ENCODE results near the gene ACSM3.

Gene ACSM3

DNA sequence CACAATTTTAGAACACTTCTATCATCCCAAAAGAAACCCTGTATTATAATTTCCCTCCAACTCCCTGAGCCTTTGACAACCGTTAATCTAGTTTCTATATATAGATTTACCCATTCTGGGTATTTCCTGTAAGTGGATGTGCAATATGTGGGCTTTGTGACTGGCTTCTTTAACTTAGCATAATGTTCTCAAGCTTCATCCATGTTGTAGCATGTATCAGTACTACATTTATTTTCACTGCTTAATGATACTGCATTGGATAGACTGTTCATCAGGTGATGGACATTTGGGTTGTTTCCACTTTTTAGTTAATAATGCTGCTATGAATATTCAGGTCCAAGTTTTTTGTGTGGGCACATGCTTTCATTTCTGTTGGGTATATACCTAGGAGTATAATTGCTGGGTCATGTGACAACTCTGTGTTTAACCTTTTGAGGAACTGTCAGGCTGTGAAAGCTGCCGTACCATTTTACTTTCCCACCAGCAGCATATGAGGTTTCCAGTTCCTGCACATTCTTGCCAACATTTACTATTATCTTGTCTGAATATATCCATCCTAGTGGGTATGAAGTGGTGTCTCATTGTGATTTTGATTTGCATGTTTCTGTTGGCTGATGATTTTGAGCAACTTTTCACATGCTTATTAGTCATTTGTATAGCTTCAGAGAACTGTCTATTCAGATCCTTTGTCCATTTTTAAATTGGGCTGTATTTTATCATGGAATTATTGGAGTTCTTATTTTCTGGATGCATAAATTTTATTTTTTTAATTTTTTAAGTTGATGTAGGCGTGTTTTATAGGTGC, 58.9 kb downstream of the ACSM3 start:
- peak; percentile 59 for DNase-seq (ENCODE audit: low read depth)
- TF ChIP-seq, protein P1, sequence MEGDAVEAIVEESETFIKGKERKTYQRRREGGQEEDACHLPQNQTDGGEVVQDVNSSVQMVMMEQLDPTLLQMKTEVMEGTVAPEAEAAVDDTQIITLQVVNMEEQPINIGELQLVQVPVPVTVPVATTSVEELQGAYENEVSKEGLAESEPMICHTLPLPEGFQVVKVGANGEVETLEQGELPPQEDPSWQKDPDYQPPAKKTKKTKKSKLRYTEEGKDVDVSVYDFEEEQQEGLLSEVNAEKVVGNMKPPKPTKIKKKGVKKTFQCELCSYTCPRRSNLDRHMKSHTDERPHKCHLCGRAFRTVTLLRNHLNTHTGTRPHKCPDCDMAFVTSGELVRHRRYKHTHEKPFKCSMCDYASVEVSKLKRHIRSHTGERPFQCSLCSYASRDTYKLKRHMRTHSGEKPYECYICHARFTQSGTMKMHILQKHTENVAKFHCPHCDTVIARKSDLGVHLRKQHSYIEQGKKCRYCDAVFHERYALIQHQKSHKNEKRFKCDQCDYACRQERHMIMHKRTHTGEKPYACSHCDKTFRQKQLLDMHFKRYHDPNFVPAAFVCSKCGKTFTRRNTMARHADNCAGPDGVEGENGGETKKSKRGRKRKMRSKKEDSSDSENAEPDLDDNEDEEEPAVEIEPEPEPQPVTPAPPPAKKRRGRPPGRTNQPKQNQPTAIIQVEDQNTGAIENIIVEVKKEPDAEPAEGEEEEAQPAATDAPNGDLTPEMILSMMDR (IDR thresholded peaks at IDR 0.05; ENCODE audit: low read depth, low read length) = no peak
- peak; percentile 29; the same call in 1 of the 2 replicates for TF ChIP-seq MAX (IDR thresholded peaks at IDR 0.05; ENCODE audit: low read depth, low read length)
- no peak for TF ChIP-seq MYC (IDR thresholded peaks at IDR 0.05; ENCODE audit: low read depth, low read length)
- no peak overlapping the region for H3K4me3 ChIP-seq (ENCODE audit: low read depth, low read length)

DNA sequence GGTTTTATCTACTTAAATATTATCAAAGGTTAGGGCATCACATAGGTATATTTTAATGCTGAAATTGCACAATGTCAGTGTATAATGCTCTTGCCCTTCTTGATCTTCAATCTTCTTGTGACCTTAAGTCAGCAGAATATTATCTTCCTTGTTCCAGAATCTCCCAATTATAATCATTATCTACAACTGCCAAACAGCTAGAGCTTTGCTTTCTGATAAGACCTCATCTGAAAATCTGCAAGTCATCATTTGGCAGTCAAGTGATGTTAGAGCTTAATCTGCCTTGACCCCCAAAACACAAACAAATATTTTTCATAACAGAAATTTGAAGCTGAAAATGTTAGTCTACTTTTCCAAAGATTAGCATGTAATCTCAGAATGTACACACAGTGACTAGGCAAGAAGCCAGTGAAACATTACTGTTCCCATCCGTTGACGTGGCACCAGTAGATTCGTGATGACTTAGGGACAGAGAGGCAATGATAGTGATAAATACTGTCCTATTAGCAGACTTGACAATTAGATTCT, 62.3 kb downstream of the ACSM3 start:
- H3K4me3 ChIP-seq (ENCODE audit: low read depth, low read length) = no peak overlapping the region
- no peak for DNase-seq (ENCODE audit: low read depth)
- TF ChIP-seq POLR2A (IDR thresholded peaks at IDR 0.05; ENCODE audit: extremely low read depth, insufficient read length) (no peak), MAX (IDR thresholded peaks at IDR 0.05; ENCODE audit: low read depth, low read length) (no peak), MYC (IDR thresholded peaks at IDR 0.05; ENCODE audit: low read depth, low read length) (no peak)
- TF ChIP-seq, protein P1 (IDR thresholded peaks at IDR 0.05; ENCODE audit: low read depth, low read length) = no peak

DNA sequence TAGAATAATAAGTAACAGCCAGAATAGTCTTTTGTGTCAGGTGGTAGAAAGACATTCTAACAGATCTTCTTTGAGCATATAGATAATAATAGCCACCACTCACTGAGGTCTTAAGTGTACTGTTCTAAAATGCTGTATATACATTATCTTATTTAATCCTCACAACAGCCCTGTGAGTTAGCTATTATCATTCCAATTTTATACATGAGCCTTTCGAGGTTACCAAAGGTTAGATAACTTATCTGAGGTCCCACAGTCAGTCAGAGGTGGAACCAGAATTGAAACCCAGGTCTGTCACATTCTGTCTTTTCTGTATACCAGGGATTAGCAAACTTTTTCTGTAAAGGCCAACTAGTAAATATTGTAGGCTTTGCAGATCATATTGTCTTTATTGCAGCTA, 65.7 kb downstream of the ACSM3 start:
- H3K4me3 ChIP-seq (ENCODE audit: low read depth, low read length) = no peak overlapping the region
- DNase-seq (ENCODE audit: low read depth) = no peak
- TF ChIP-seq POLR2A (IDR thresholded peaks at IDR 0.05; ENCODE audit: extremely low read depth, insufficient read length) (no peak), MYC (IDR thresholded peaks at IDR 0.05; ENCODE audit: low read depth, low read length) (no peak), MAX (IDR thresholded peaks at IDR 0.05; ENCODE audit: low read depth, low read length) (no peak)
- TF ChIP-seq, protein P1 (IDR thresholded peaks at IDR 0.05; ENCODE audit: low read depth, low read length) = no peak

DNA sequence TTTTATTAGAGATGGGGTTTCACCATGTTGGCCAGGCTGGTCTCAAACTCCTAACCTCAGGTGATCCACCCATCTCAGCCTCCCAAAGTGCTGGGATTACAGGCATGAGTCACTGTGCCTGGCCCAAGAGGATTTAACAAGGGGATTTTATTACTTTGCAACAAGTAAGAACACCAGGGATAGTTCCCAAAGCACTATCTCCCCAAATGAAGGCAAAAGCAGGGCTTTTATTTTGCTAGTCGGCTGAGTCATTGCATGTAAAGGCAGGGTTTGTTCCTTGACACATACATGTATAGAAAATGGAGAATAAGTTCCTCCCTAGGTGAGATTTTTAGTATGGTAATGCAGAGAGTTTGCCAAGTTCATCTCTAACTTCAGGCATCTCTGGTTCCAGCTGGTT, 66.6 kb downstream of the ACSM3 start:
- H3K4me3 ChIP-seq (ENCODE audit: low read depth, low read length) = no peak overlapping the region
- TF ChIP-seq POLR2A (IDR thresholded peaks at IDR 0.05; ENCODE audit: extremely low read depth, insufficient read length) = no peak
- no peak for TF ChIP-seq MAX (IDR thresholded peaks at IDR 0.05; ENCODE audit: low read depth, low read length)
- TF ChIP-seq, protein P1 (IDR thresholded peaks at IDR 0.05; ENCODE audit: low read depth, low read length) = no peak
- no peak for TF ChIP-seq MYC (IDR thresholded peaks at IDR 0.05; ENCODE audit: low read depth, low read length)
- no peak for DNase-seq (ENCODE audit: low read depth)

DNA sequence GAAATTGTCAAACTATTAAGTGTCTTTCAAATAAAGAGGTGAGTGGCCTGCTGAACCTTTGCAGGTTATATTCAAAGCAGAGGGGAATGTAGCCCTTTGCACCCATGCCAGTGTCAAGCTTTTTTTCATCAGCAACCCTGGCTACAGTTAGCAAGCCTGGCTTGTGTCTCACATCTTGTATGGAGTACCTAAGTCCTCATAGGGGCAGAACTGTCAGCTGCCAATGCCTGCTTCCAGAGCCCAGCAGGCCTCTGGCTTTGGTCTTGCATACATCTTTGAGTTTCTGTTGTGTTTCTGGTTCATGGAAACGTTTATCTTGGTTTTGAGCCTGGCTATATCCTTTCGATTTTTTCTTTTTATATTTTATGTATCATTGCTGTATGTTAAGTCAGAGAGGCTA, 69.3 kb downstream of the ACSM3 start:
- no peak overlapping the region for H3K4me3 ChIP-seq (ENCODE audit: low read depth, low read length)
- DNase-seq (ENCODE audit: low read depth) = no peak
- TF ChIP-seq MAX (IDR thresholded peaks at IDR 0.05; ENCODE audit: low read depth, low read length) (no peak), MYC (IDR thresholded peaks at IDR 0.05; ENCODE audit: low read depth, low read length) (no peak), POLR2A (IDR thresholded peaks at IDR 0.05; ENCODE audit: extremely low read depth, insufficient read length) (no peak)
- TF ChIP-seq, protein P1 (IDR thresholded peaks at IDR 0.05; ENCODE audit: low read depth, low read length) = no peak

Measured in NB4 (cell line).